ENCODE results near the gene OR2V2. TPM values are rescaled to one million over a fixed set of nuclear protein-coding genes. Genes with fewer than 3 reads are reported as not detected.

The OR2V2 gene
- total RNA-seq, 2 donors from 2014 or later = not detected

Other genes with a start within 250 kb of the OR2V2 start
- under 1 TPM in 1 of 2 donors, not detected in 1; 0.21 TPM for gene BTNL8, start 248.4 kb upstream of the OR2V2 start, total RNA-seq
- gene BTNL3, start 158.7 kb upstream of the OR2V2 start, total RNA-seq = under 1 TPM in 1 of 2 donors, not detected in 1; 0.13 TPM
- gene BTNL9, start 107.3 kb upstream of the OR2V2 start, total RNA-seq = 10 to 100 TPM; 31.4 to 34.1 TPM
- gene OR2V1, start 16.4 kb upstream of the OR2V2 start, total RNA-seq = not detected
- 1 to 10 TPM; 5.9 to 9.0 TPM for gene TRIM7, start 57.6 kb downstream of the OR2V2 start, total RNA-seq
- gene TRIM41, start 75.7 kb downstream of the OR2V2 start, total RNA-seq = 10 to 100 TPM; 17.1 to 19.1 TPM
- gene RACK1, start 96.3 kb downstream of the OR2V2 start, total RNA-seq = 100 to 1,000 TPM; 713 to 792 TPM
- 10 to 100 TPM in 1 of 2 donors, 1 to 10 TPM in 1; 9.8 to 10.1 TPM for gene TRIM52, start 113.6 kb downstream of the OR2V2 start, total RNA-seq
- gene OR4F3, start 219.7 kb downstream of the OR2V2 start, total RNA-seq = not detected